ENCODE data around the gene RBM19.

DNA sequence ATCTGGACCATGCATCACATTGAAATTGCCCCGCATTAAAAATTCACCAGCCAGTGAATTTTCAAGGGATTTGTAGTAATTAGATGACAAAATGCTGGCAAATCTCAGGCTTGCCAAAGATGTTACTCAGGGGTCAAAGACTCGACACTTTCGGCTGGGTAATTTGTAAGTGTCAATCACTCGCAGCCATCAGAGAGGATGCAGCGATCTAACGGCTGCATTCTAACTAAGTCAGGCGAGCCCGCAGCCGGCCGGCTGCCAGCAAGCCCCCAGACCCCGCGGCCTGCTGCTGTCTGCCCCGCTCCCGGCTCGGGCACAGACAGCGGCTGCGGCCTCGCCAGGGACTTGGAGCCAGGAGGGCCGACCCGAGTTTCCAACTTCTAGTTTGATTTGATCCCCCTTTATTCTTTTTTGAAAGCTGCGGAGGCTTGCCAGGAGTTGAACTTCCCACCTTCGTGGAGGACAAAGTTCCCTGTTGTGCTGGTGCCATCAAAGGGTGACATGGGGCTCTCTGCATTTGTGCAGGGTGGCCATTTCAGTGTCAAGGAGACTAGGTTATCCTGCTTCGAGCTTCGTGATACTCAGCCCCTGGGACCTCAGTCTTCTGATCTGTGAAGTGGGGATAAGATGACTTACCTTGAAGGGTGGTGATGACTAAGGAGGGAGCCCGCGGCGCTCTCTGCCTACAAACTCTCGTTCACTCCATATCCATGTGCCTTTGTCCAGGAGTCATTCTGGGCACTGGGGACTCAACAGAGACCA, 169.9 kb downstream of the RBM19 start:
- TF ChIP-seq, protein P1, sequence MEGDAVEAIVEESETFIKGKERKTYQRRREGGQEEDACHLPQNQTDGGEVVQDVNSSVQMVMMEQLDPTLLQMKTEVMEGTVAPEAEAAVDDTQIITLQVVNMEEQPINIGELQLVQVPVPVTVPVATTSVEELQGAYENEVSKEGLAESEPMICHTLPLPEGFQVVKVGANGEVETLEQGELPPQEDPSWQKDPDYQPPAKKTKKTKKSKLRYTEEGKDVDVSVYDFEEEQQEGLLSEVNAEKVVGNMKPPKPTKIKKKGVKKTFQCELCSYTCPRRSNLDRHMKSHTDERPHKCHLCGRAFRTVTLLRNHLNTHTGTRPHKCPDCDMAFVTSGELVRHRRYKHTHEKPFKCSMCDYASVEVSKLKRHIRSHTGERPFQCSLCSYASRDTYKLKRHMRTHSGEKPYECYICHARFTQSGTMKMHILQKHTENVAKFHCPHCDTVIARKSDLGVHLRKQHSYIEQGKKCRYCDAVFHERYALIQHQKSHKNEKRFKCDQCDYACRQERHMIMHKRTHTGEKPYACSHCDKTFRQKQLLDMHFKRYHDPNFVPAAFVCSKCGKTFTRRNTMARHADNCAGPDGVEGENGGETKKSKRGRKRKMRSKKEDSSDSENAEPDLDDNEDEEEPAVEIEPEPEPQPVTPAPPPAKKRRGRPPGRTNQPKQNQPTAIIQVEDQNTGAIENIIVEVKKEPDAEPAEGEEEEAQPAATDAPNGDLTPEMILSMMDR (conservative IDR thresholded peaks at IDR 0.05 in 1 of 2, IDR thresholded peaks at IDR 0.05 in 1 of 2; ENCODE audit: extremely low read depth in 1 of 2, insufficient read depth in 1 of 2, low read depth in 1 of 2, low read length in 2 of 2) = no peak
- no peak for TF ChIP-seq EZH2 (IDR thresholded peaks at IDR 0.05; ENCODE audit: borderline replicate concordance, low read length)
